Endothelial cell of umbilical vein (primary cell): ENCODE data around the gene ACADVL. TPM values are rescaled to one million over a fixed set of nuclear protein-coding genes. Genes with fewer than 3 reads are reported as not detected.

Source experiments
- BruUV-seq: library from RNA; stranded (reverse); fragments of 400-500 nt; replicated peaks from 2 replicates; lab custom pipeline; 2021; lab: Mats Ljungman, UMichigan
- CTCF ChIA-PET: fragments of 300-600, 350-600 bp; sonication (Branson Sonifier 250); formaldehyde crosslinking; loops from one replicate; lab custom pipeline; 2021; ENCODE audit warnings: antibody characterized with exemption, inconsistent platforms; lab: Charles Lee
- POLR2A ChIA-PET: fragments of 300-600, 350-600 bp; sonication (Branson Sonifier 250); formaldehyde crosslinking; loops from one replicate; lab custom pipeline; 2021; ENCODE audit warnings: antibody characterized with exemption, inconsistent platforms; lab: Charles Lee
- DNase-seq: peaks from one replicate; pipeline ENCODE4 v3.0.0-alpha.2; 2011; ENCODE audit warnings: low read depth, low spot score
- FAIRE-seq: peaks from 2 replicates; lab custom pipeline; 2011; peaks lifted over from hg19 to GRCh38; lab: Jason Lieb, UNC
- H2AFZ ChIP-seq: 2 replicates; pipeline ENCODE4 v1.6.0; 2012; ENCODE audit warnings: low read depth, low read length, control low read depth, inconsistent platforms
- H3K27ac ChIP-seq: 2 replicates; pipeline ENCODE4 v1.5.1; 2011; ENCODE audit warnings: low read depth, mild to moderate bottlenecking, control low read depth, low read length, moderate library complexity; ENCODE audit not compliant: insufficient read depth
- H3K27me3 ChIP-seq, 2 experiments: 2 replicates each; pipeline versions ENCODE4 v1.6.0 to v1.6.1; 2011; ENCODE audit warnings: low read length in 2 of 2, mixed read lengths in 1 of 2; ENCODE audit not compliant: control insufficient read depth in 2 of 2, insufficient read depth in 2 of 2
- H3K36me3 ChIP-seq, 2 experiments: 2 replicates in 1 of 2; 3 replicates in 1 of 2; pipeline ENCODE4 v1.5.1; 2011; ENCODE audit warnings: low read length in 2 of 2, mild to moderate bottlenecking in 1 of 2, moderate library complexity in 1 of 2; ENCODE audit not compliant: control insufficient read depth in 2 of 2, insufficient read depth in 2 of 2; ENCODE audit errors: extremely low read depth in 1 of 2
- H3K4me1 ChIP-seq: 3 replicates; pipeline ENCODE4 v1.5.1; 2011; ENCODE audit warnings: mild to moderate bottlenecking, low read length; ENCODE audit not compliant: control insufficient read depth, insufficient read depth; ENCODE audit errors: extremely low read depth
- H3K4me2 ChIP-seq: 2 replicates; pipeline ENCODE4 v1.6.1; 2011; ENCODE audit warnings: low read length, control low read depth, mixed read lengths; ENCODE audit not compliant: insufficient read depth
- H3K4me3 ChIP-seq, 3 experiments: fragments of 200-600 bp in 1 of 3; sonication (generic), shearing (Covaris generic) in 1 of 3; replicated peaks in 1 of 3; 2 replicates each; pipeline ENCODE4 v1.5.1; 2011 to 2016; ENCODE audit warnings: control low read depth in 3 of 3, low read length in 3 of 3, mild to moderate bottlenecking in 2 of 3, inconsistent platforms in 1 of 3, low read depth in 1 of 3, moderate library complexity in 1 of 3; ENCODE audit not compliant: insufficient read depth in 1 of 3
- H3K79me2 ChIP-seq: 2 replicates; pipeline ENCODE4 v1.6.0; 2012; ENCODE audit warnings: low read length, inconsistent platforms; ENCODE audit not compliant: control insufficient read depth, insufficient read depth
- H3K9ac ChIP-seq: replicated peaks from 2 replicates; pipeline ENCODE3; 2011; ENCODE audit warnings: low read length, control low read depth; ENCODE audit not compliant: insufficient read depth; ENCODE audit errors: extremely low read depth
- H3K9me1 ChIP-seq: replicated peaks from 3 replicates; pipeline ENCODE4 v1.6.0; 2011; ENCODE audit warnings: mild to moderate bottlenecking, low read length; ENCODE audit not compliant: control insufficient read depth, insufficient read depth; ENCODE audit errors: extremely low read depth
- H3K9me3 ChIP-seq: replicated peaks from 2 replicates; pipeline ENCODE4 v1.5.1; 2012; ENCODE audit warnings: low read length, inconsistent platforms; ENCODE audit not compliant: control insufficient read depth, insufficient read depth
- H4K20me1 ChIP-seq: replicated peaks from 2 replicates; pipeline ENCODE3; 2011; ENCODE audit warnings: mild to moderate bottlenecking, low read length; ENCODE audit not compliant: control insufficient read depth, insufficient read depth; ENCODE audit errors: extremely low read depth
- EZH2 ChIP-seq: IDR thresholded peaks from 2 replicates; pipeline ENCODE4 v1.6.1; 2012; ENCODE audit warnings: borderline replicate concordance, low read depth, mild to moderate bottlenecking, moderate library complexity, low read length, inconsistent platforms; ENCODE audit not compliant: severe bottlenecking
- GATA2 ChIP-seq: IDR thresholded peaks from 2 replicates; pipeline ENCODE4 v1.7.0; 2011; ENCODE audit warnings: low read depth, mild to moderate bottlenecking, moderate library complexity, mixed read lengths, low read length; ENCODE audit not compliant: insufficient read length, insufficient read depth
- MYC ChIP-seq: IDR thresholded peaks from one replicate; pipeline ENCODE4 v1.6.1; 2011; ENCODE audit warnings: mild to moderate bottlenecking, low read depth, low read length
- POLR2A ChIP-seq: IDR thresholded peaks from 2 replicates; pipeline ENCODE4 v1.6.1; 2012; ENCODE audit warnings: low read depth, mild to moderate bottlenecking, control low read depth, low read length
- POLR2AphosphoS5 ChIP-seq: IDR thresholded peaks from 2 replicates; pipeline ENCODE4 v1.6.1; 2012; ENCODE audit warnings: low read depth, mild to moderate bottlenecking, control low read depth, low read length, moderate library complexity; ENCODE audit not compliant: insufficient read depth
- dilution Hi-C: fragments of 300-500 bp; cut with MboI; formaldehyde crosslinking; loops from one replicate; pipeline ENCODE4 v1.15.0; 2019; ENCODE audit warnings: low sequenced_read_pairs; ENCODE audit not compliant: extremely low pct_ligation_motif_present
- intact Hi-C: fragments of 100-400 bp; cut with micrococcal nuclease; formaldehyde crosslinking; loops from one replicate; pipeline ENCODE4 v1.10.0; 2022
- polyA plus RNA-seq, 4 experiments: library from polyadenylated mRNA; depleted of rRNA in 3 of 4; stranded (reverse) in 3 of 4; unstranded in 1 of 4; fragments of >200 nt; gene quantifications; 2 replicates each; pipeline versions ENCODE4 v1.2.1 to v1.2.3, GENCODE V29; 2011 to 2012; ENCODE audit warnings: missing spikeins in 1 of 4
- total RNA-seq: library from RNA; stranded (reverse); gene quantifications from 2 replicates; pipeline ENCODE4 v1.2.3, GENCODE V29; 2021
- TF ChIP-seq, protein P1 (sequence below): IDR thresholded peaks from 2 replicates; pipeline ENCODE4 v1.6.1; 2011; ENCODE audit not compliant: insufficient read depth, insufficient read length
- TF ChIP-seq, protein P2 (sequence below), 2 donors: IDR thresholded peaks; 1 replicate in 1 of 2; 2 replicates in 1 of 2; pipeline ENCODE4 v1.5.1; 2011; ENCODE audit warnings: low read length in 2 of 2, mild to moderate bottlenecking in 2 of 2, moderate library complexity in 2 of 2, control low read depth in 1 of 2, inconsistent platforms in 1 of 2, low read depth in 1 of 2; ENCODE audit not compliant: insufficient read depth in 1 of 2; ENCODE audit errors: extremely low read depth in 1 of 2

ACADVL gene
- total and polyA plus RNA-seq, 2 donors (not counting 3 experiments of a cell fraction or from before 2014, with no cell fraction given), result 308 to 376 TPM

DNA sequence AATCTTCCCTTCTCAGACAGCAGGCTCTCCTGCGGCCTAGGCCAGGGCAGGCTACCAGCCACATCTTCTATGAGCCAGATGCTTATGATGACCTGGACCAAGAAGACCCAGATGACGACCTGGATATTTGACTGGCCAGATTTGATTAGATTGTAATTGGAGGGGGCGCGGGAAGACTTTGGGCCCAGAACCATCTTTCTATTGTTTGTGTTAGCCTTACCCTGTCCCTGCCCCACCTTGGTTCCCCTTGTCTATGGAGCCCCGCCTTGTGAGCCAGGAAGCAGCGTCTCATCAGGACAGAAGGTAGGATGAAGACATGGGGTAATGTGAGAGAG, 39.8 kb downstream of the ACADVL start:
- Histone ChIP-seq H3K4me3 (no peak overlapping the region), H3K4me2 (no peak overlapping the region), H3K9me3 (no peaks in the 10 kb centered on the region), H3K27me3 (no peaks in the 10 kb centered on the region), H3K4me1 (peaks cover 25% of the 10 kb centered on the region), H3K36me3 (peaks cover 3 to 19% of the 10 kb centered on the region in 2 experiments), H3K9ac (no peak overlapping the region), H3K9me1 (no peaks in the 10 kb centered on the region), H3K79me2 (no peaks in the 10 kb centered on the region), H3K27ac (no peak overlapping the region), H4K20me1 (no peaks in the 10 kb centered on the region), H2AFZ (no peak overlapping the region)
- TF ChIP-seq, protein P1, sequence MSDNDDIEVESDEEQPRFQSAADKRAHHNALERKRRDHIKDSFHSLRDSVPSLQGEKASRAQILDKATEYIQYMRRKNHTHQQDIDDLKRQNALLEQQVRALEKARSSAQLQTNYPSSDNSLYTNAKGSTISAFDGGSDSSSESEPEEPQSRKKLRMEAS, result no peak
- no peak for TF ChIP-seq POLR2AphosphoS5
- no peak for TF ChIP-seq POLR2A
- no peak for TF ChIP-seq GATA2
- no peak for TF ChIP-seq MYC
- TF ChIP-seq, protein P2, sequence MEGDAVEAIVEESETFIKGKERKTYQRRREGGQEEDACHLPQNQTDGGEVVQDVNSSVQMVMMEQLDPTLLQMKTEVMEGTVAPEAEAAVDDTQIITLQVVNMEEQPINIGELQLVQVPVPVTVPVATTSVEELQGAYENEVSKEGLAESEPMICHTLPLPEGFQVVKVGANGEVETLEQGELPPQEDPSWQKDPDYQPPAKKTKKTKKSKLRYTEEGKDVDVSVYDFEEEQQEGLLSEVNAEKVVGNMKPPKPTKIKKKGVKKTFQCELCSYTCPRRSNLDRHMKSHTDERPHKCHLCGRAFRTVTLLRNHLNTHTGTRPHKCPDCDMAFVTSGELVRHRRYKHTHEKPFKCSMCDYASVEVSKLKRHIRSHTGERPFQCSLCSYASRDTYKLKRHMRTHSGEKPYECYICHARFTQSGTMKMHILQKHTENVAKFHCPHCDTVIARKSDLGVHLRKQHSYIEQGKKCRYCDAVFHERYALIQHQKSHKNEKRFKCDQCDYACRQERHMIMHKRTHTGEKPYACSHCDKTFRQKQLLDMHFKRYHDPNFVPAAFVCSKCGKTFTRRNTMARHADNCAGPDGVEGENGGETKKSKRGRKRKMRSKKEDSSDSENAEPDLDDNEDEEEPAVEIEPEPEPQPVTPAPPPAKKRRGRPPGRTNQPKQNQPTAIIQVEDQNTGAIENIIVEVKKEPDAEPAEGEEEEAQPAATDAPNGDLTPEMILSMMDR (IDR thresholded peaks at IDR 0.05; ENCODE audit: extremely low read depth in 1 of 2, insufficient read depth in 1 of 2, low read depth in 1 of 2, low read length in 2 of 2), result no peak
- POLR2A ChIA-PET, result no interaction called here
- DNase-seq (no peak), FAIRE-seq (no peak)
- no TSS peak for BruUV-seq
- dilution Hi-C loops (no loop called here), intact Hi-C loops (no loop called here)
- CTCF ChIA-PET, result interaction anchor here (1.3 to 1.5 kb wide), 2 partner anchors 36 to 39 kb away, joined by 3 read pairs; no protein-coding TSS in a partner anchor

- H3K79me2 ChIP-seq, result no peaks in the 10 kb centered on the region
- H3K9me1 ChIP-seq, result no peaks in the 10 kb centered on the region
- DNase-seq (no peak), FAIRE-seq (no peak)
- no peaks in the 10 kb centered on the region for H4K20me1 ChIP-seq
- H3K4me1 ChIP-seq, result peaks cover 26% of the 10 kb centered on the region
- CTCF ChIA-PET, result interaction anchor here (0.6 to 1.5 kb wide), 3 partner anchors 36 to 372 kb away, joined by 3 read pairs; no protein-coding TSS in a partner anchor
- H3K9ac ChIP-seq, result no peak overlapping the region
- peaks cover 3 to 17% of the 10 kb centered on the region in 2 experiments for H3K36me3 ChIP-seq
- no peak for TF ChIP-seq EZH2
- TF ChIP-seq, protein P2 (IDR thresholded peaks at IDR 0.05; ENCODE audit: extremely low read depth in 1 of 2, insufficient read depth in 1 of 2, low read depth in 1 of 2, low read length in 2 of 2), result no peak
- TF ChIP-seq POLR2A, result no peak
- peak; percentile 4 for TF ChIP-seq POLR2AphosphoS5
- dilution Hi-C loops (no loop called here), intact Hi-C loops (loop anchor here (2.0 kb wide), 1 partner anchor 39 kb away; no protein-coding TSS in a partner anchor)
- H3K4me2 ChIP-seq, result no peak overlapping the region
- H3K27me3 ChIP-seq, result no peaks in the 10 kb centered on the region
- H2AFZ ChIP-seq, result no peak overlapping the region
- H3K9me3 ChIP-seq, result no peaks in the 10 kb centered on the region
- H3K27ac ChIP-seq, result no peak overlapping the region
- POLR2A ChIA-PET, result no interaction called here
- no peak overlapping the region for H3K4me3 ChIP-seq
- TSS peak; percentile 14 for BruUV-seq
These were observed 40.4 kb downstream of the ACADVL start for GRCh38 chr17:7260151-7260550.
